DMS153 treated with DMSO at 0.1 percent for 48 hours (cell line): Measurements from ENCODE around the gene CYTH3.
A peak's percentile ranks its signal among the peaks of the same experiment; 100 is the strongest.
"Not testable (repeated sequence)": the region's sequence is repeated elsewhere in the genome, so short reads cannot be mapped to it uniquely, and the experiment has no call there.

Source experiments
- DNase-seq: peaks from one replicate; lab custom pipeline; 2025; ENCODE audit not compliant: unreplicated experiment; lab: John Stamatoyannopoulos, UW

CYTH3 gene

DNA sequence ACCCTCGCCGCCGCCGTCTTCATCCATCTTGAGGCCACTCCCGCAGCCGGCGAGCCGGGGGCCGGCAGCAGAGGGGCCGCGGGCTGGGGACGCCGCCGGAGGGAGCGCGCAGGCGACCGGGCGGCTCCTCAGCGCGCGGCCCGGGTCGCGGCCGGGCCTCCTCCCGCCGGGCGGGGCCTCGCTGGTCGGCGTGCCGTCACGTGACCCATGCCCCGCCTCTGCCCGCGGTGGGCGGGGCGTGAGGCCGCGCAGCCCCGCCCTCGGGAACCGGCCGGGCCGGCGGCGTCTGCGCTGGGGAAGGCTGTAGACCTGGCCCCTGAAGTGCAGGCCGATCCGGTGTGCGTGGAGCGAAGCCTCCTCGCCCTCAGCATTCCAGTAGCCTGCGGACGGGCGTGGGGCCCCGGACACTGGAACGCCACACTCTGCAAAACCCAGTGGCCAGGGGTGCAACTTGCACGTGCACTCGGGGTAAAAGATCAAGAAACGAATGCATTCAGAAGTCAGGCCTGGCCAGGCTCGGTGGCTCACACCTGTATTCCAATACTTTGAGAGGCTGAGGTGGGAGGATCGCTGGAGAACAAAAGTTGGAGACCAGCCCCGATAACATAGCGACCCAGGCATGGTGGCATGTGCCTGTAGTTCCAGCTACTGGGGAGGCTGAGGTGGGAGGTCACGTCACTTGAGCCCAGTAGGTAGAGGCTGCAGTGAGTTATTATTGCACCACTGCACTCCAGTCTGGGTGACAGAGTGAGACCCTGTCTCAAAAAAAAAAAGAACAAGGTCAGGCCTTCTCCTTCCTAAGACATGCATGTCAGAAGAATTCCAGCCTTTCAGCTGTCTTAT, at the start of gene CYTH3:
CYTH3 (minus strand) TSS at position 144 of the 843 bp plus-strand sequence; CDS start at position 27, 117 bp downstream.
- peak; percentile 81 for DNase-seq

DNA sequence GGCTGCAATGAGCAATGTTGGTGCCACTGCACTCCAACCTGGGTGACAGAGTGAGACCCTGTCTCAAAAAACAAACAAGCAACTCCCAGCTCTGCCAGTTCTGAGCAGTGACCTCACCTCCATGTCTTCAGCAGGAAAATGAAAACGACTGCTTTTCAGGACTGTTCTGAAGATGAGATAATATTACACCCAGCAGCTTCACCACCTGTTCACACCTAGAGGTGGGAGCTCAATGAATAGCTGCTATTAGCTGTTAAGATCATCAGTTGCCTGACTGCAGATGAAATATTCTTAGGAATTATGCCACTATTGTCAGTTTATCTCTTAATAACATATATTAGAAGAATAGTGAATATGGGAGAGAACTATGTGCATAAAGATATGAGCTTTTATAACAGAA, 48.4 kb upstream of the CYTH3 start:
- DNase-seq: no peak

- DNase-seq: no peak
Observed at GRCh38 chr7:6317797-6318438, 45.5 kb upstream of the CYTH3 start.

DNA sequence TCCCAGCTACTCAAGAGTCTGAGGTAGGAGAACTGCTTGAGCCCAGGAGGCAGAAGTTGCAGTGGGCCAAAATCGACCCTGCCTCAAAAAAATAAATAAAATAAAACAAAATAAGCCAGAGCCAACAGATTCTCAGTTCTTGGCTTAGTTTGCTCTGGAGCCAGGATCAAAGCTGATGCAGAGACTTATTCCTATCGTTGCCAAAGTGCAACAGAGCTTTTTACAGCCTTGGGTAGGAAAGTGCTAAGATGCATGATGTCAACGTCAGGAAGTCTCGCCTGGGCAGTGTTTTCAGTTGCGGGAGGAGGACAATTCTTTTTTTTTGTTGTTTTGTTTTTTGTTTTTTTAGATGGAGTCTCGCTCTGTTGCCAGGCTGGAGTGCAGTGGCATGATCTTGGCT, 43.8 kb upstream of the CYTH3 start:
- DNase-seq: no peak

- DNase-seq: no peak
Observed at GRCh38 chr7:6315746-6316145, 43.3 kb upstream of the CYTH3 start.

- no peak for DNase-seq
Observed at GRCh38 chr7:6310271-6310993, 38.0 kb upstream of the CYTH3 start.

- no peak for DNase-seq
Observed at GRCh38 chr7:6307762-6308161, 35.3 kb upstream of the CYTH3 start.

- no peak for DNase-seq
Observed at GRCh38 chr7:6306471-6306870, 34.0 kb upstream of the CYTH3 start.

DNA sequence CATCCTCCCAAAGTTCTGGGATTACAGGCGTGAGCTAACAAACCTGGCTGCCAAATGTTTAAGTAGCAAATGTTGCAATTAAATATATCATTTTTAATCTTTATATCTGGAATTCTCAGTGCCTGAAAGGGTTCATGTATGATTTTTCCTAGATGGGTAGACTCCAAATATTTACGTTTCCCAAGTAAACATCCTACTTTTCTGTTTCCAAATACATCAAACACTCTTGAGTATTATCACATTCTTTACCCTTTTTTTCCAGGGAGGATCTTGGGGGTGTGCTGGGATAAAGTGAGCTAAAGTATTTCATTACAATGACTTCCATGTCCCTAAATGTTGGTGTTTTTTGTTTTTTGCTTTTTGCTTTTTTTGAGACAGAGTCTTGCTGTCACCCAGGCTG, 32.9 kb upstream of the CYTH3 start:
- DNase-seq: no peak

DNA sequence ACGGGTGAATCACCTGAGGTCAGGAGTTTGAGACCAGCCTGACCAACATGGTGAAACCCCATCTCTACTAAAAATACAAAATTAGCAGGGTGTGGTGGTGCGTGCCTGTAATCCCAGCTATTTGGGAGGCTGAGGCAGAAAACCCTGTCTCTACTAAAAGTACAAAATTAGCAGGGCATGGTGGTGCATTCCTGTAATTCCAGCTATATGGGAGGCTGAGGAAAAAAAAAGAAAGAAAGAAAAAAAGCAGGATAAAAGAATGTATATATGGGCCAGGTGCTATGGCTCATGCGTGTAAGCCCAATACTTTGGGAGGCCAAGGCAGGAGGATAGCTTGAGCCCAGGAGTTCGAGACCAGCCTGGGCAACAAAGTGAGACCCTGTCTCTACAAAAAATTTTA, 29.0 kb upstream of the CYTH3 start:
- not testable (repeated sequence) for DNase-seq

GRCh38 chr7:6299774-6300173, 27.4 kb upstream of the CYTH3 start:
- DNase-seq: no peak

GRCh38 chr7:6294839-6295238, 22.4 kb upstream of the CYTH3 start:
- no peak for DNase-seq

- no peak for DNase-seq
Observed at GRCh38 chr7:6293202-6293601, 20.8 kb upstream of the CYTH3 start.

GRCh38 chr7:6291941-6292340, 19.5 kb upstream of the CYTH3 start:
- DNase-seq: not testable (repeated sequence)

DNA sequence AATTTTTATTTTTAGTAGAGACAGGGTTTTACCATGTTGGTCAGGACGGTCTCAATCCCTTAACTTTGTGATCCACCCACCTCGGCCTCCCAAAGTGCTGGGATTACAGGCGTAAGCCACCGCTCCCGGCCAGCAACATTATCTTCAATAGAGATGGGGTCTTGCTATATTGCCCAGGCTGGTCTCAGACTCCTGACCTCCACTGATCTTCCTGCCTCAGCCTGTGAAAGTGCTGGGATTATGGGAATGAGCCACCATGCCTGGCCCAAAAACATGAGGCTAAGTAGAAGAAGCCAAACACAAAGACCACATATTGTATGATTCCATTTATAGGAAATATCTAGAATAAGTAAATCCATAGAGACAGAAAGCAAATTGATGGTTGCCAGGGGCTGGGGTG, 19.1 kb upstream of the CYTH3 start:
- no peak for DNase-seq

- DNase-seq: no peak
Observed at GRCh38 chr7:6290319-6290741, 17.9 kb upstream of the CYTH3 start.

GRCh38 chr7:6288270-6288860, 15.9 kb upstream of the CYTH3 start:
- no peak for DNase-seq

DNA sequence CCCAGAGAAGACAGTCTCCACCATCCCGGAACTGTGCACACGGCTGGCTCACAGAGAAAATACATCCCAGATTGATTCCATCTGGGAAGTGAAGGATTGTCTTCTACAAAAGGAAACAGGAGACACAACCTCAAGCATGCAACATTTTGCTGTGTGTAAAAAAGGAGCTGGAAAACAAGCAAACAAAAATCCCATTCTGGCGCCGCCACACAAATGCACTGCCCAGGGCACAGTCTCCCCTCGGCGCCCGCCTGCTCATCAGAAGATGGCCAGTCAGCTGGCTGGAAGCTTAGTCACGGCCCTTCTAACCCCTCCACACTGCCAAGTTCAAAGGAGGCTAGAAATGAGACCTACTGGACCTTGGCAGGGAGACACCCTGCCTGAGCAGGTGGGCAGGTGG, 14.1 kb upstream of the CYTH3 start:
- no peak for DNase-seq

DNA sequence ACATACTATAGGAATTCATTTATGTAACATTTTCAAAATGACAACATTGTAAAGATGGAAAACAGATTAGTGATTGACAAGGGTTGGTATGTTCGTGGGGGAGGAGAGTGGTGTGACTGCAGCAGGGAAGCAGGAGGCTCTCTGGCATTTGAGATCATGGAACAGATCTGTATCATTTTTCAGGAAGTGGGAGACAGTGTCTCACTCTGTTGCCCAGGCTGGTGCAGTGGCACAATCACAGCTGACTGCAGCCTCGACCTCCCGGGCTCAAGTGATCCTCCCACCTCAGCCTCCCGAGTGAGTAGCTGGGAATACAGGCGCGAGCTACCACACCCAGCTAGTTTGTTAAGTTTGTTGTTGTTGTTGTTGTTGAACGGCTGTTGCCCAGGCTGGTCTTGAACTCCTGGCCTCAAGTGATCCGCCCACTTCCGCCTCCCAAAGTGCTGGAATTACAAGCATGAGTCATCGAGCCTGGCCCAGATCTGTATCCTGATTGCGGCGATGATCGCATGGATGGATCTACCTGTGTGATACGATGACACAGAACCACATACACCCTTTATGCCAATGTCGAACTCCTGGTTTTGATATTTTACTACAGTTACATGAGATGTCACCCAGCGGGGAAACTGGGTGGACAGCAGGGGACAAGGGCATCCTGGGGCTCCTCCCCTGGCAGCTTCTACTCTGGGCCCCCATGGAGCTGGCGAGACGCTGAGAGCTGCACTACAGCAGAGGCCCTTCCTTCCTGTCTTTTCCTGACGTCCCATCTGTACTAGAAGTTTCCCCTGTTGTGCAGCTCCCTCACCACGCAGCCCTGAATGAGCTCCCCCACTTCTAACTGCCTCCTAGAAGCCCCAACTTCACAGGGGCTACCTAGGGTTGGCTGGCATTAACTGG, 12.3 kb upstream of the CYTH3 start:
- DNase-seq: no peak

DNA sequence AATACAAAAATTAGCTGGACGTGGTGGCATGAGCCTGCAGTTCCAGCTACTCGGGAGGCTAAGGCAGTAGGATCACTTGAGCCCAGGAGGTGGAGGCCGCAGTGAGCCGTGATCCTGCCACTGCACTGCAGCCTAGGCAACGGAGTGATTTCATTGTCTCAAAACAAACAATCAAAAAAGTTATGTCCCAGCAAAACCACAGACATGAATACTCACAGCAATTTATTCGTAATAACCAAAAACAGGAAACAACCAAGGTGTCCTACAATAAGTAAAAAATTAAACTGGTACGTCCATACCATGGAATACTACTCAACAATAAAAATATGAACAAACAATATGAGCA, 11.6 kb upstream of the CYTH3 start:
- DNase-seq: no peak
